HCT116 (cell line): Measurements from ENCODE around the gene TGFBR3L. TPM values are rescaled to one million over a fixed set of nuclear protein-coding genes. Genes with fewer than 3 reads are reported as not detected.

ENCODE experiments used
- CBX3 ChIP-seq: IDR thresholded peaks from 2 replicates; pipeline ENCODE4 v1.6.1; 2012; ENCODE audit warnings: low read depth
- CEBPB ChIP-seq: IDR thresholded peaks from 2 replicates; pipeline ENCODE4 v1.6.1; 2012; ENCODE audit warnings: low read depth
- EZH2 ChIP-seq: fragments of 200-600 bp; sonication (generic); IDR thresholded peaks from 2 replicates; pipeline ENCODE4 v1.6.1; 2017; ENCODE audit warnings: antibody characterized with exemption, mixed run types
- EZH2phosphoT487 ChIP-seq: fragments of 200-600 bp; IDR thresholded peaks from 2 replicates; pipeline ENCODE4 v1.6.1; 2018; ENCODE audit warnings: antibody characterized with exemption, borderline replicate concordance
- POLR2AphosphoS5 ChIP-seq: IDR thresholded peaks from 2 replicates; pipeline ENCODE4 v1.6.1; 2011; ENCODE audit warnings: mild to moderate bottlenecking, low read depth, low read length, moderate library complexity
- RAD21 ChIP-seq: IDR thresholded peaks from 2 replicates; pipeline ENCODE4 v1.6.1; 2012; ENCODE audit warnings: low read depth, mild to moderate bottlenecking
- TCF7L2 ChIP-seq: IDR thresholded peaks from 2 replicates; pipeline ENCODE4 v1.7.0; 2011; ENCODE audit warnings: borderline replicate concordance, inconsistent platforms; ENCODE audit not compliant: insufficient read depth, insufficient read length; ENCODE audit errors: extremely low read depth
- ZFX ChIP-seq: fragments of 450-650 bp; IDR thresholded peaks from 2 replicates; pipeline ENCODE4 v1.6.1; 2017
- total RNA-seq: library from RNA; stranded (reverse); gene quantifications from one replicate; pipeline ENCODE4 v1.2.1, GENCODE V29; 2021; ENCODE audit not compliant: unreplicated experiment
- TF ChIP-seq, protein P1 (sequence below): IDR thresholded peaks from 2 replicates; pipeline ENCODE4 v1.6.1; 2012; ENCODE audit warnings: low read depth
- TF ChIP-seq, protein P2 (sequence below): IDR thresholded peaks from 2 replicates; pipeline ENCODE4 v1.6.1; 2012

Gene TGFBR3L
- total RNA-seq, 1 experiment from 2014 or later: 30.9 TPM

DNA sequence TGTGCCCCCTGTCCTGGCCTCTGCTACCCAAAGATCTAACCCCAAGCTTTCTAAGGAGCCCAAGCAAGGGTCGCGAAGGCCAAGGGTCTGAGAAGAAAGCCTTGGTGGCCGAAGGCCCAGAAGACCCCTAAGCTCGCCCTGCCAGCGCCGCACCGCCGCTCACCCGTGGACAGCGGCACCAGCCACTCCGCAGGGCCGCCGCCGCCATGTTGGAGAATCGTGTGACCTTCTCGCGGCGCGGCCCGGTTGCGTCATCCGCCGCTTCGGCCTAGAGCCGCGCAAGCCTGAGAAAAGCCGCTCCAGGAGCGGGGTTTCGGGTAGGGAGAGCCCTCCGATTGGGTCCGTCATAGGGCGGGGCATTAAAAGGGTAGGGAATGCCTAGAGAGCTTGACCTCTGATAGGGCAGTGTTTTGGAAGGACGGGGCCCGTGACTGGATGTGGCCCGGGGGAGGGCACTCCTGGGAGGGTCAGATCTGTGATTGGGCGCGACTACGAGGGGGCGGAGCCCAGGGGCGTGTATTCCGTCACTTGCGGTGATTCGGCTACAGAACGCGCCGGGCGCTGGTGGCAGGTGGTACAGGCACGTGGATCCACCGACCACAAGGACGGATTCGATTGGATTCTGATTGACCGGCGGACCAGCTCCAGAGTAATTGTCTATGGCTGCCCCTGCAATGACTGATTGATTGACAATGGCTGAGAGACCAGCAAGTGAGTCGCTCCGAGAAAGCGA lies 29.0 kb downstream of the TGFBR3L start, which contains the start of gene TIMM44 (continued):
- no peak for TF ChIP-seq EZH2
- TF ChIP-seq EZH2phosphoT487: no peak
- TF ChIP-seq, protein P1, sequence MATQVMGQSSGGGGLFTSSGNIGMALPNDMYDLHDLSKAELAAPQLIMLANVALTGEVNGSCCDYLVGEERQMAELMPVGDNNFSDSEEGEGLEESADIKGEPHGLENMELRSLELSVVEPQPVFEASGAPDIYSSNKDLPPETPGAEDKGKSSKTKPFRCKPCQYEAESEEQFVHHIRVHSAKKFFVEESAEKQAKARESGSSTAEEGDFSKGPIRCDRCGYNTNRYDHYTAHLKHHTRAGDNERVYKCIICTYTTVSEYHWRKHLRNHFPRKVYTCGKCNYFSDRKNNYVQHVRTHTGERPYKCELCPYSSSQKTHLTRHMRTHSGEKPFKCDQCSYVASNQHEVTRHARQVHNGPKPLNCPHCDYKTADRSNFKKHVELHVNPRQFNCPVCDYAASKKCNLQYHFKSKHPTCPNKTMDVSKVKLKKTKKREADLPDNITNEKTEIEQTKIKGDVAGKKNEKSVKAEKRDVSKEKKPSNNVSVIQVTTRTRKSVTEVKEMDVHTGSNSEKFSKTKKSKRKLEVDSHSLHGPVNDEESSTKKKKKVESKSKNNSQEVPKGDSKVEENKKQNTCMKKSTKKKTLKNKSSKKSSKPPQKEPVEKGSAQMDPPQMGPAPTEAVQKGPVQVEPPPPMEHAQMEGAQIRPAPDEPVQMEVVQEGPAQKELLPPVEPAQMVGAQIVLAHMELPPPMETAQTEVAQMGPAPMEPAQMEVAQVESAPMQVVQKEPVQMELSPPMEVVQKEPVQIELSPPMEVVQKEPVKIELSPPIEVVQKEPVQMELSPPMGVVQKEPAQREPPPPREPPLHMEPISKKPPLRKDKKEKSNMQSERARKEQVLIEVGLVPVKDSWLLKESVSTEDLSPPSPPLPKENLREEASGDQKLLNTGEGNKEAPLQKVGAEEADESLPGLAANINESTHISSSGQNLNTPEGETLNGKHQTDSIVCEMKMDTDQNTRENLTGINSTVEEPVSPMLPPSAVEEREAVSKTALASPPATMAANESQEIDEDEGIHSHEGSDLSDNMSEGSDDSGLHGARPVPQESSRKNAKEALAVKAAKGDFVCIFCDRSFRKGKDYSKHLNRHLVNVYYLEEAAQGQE: no peak
- TF ChIP-seq TCF7L2: peak; percentile 28
- peak; percentile 94 for TF ChIP-seq CEBPB
- TF ChIP-seq RAD21: no peak
- TF ChIP-seq, protein P2, sequence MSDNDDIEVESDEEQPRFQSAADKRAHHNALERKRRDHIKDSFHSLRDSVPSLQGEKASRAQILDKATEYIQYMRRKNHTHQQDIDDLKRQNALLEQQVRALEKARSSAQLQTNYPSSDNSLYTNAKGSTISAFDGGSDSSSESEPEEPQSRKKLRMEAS: peak; percentile 95
- TF ChIP-seq ZFX: peak; percentile 58; the same call in 1 of the 2 replicates
- TF ChIP-seq CBX3: 0 out of 2 replicates have a peak, but pooled peaks have one; percentile 14
- TF ChIP-seq POLR2AphosphoS5: peak; percentile 96
